GM23338 (cell line): ENCODE measurements around the gene LIPA. TPM values are rescaled to one million over a fixed set of nuclear protein-coding genes. Genes with fewer than 3 reads are reported as not detected.

Experiments
- ATAC-seq: fragments of 200-7000 bp; cut with Tn5 transposase; 3 replicates; pipeline ENCODE4 v1.9.1; 2020
- DNase-seq: peaks from one replicate; pipeline ENCODE4 v3.0.0-alpha.2; 2015; ENCODE audit warnings: low spot score
- H2AFZ ChIP-seq: fragments of 200-600 bp; sonication (generic); 2 replicates; pipeline ENCODE4 v1.8.0; 2016; ENCODE audit warnings: antibody characterized with exemption, mild to moderate bottlenecking, moderate library complexity
- H3F3A ChIP-seq: fragments of 200-600 bp; sonication (generic); replicated peaks from 2 replicates; pipeline ENCODE4 v1.8.0; 2017; ENCODE audit warnings: antibody characterized with exemption, mixed run types, low read depth
- H3K27ac ChIP-seq: fragments of 200-600 bp; sonication (generic); 2 replicates; pipeline ENCODE4 v1.6.1; 2016; ENCODE audit warnings: low read depth
- H3K27me3 ChIP-seq: fragments of 200-600 bp; sonication (generic); 2 replicates; pipeline ENCODE4 v1.8.0; 2016; ENCODE audit warnings: mild to moderate bottlenecking, mixed run types, moderate library complexity; ENCODE audit not compliant: insufficient read depth
- H3K36me3 ChIP-seq: fragments of 200-600 bp; sonication (generic); 2 replicates; pipeline ENCODE4 v1.8.0; 2016; ENCODE audit warnings: mild to moderate bottlenecking; ENCODE audit not compliant: insufficient read depth
- H3K4me1 ChIP-seq: fragments of 200-600 bp; sonication (generic); 2 replicates; pipeline ENCODE4 v1.8.0; 2016; ENCODE audit warnings: mild to moderate bottlenecking, moderate library complexity; ENCODE audit not compliant: insufficient read depth
- H3K4me2 ChIP-seq: fragments of 200-600 bp; sonication (generic); 2 replicates; pipeline ENCODE4 v1.7.1; 2017; ENCODE audit warnings: mixed run types
- H3K4me3 ChIP-seq: fragments of 200-600 bp; sonication (generic); 2 replicates; pipeline ENCODE4 v1.6.1; 2016; ENCODE audit warnings: mixed run types
- H3K79me2 ChIP-seq: fragments of 200-600 bp; sonication (generic); replicated peaks from 2 replicates; pipeline ENCODE4 v1.8.0; 2017; ENCODE audit warnings: mild to moderate bottlenecking; ENCODE audit not compliant: insufficient read depth
- H3K9me2 ChIP-seq: fragments of 200-600 bp; sonication (generic); 2 replicates; pipeline ENCODE4 v1.8.0; 2017; ENCODE audit not compliant: insufficient read depth
- H4K20me1 ChIP-seq: fragments of 200-600 bp; sonication (generic); replicated peaks from 2 replicates; pipeline ENCODE4 v1.8.0; 2017; ENCODE audit warnings: mild to moderate bottlenecking; ENCODE audit not compliant: insufficient read depth
- H3K27ac Mint-ChIP-seq: 2 replicates; pipeline ENCODE4 v1.8.0; 2020; ENCODE audit warnings: inconsistent platforms, mild to moderate bottlenecking, moderate library complexity, mixed read lengths
- H3K27me3 Mint-ChIP-seq: 3 replicates; pipeline ENCODE4 v1.8.0; 2022; ENCODE audit warnings: low read depth, mild to moderate bottlenecking, moderate library complexity, mixed read lengths, inconsistent platforms; ENCODE audit not compliant: insufficient read depth, poor library complexity
- H3K36me3 Mint-ChIP-seq: 3 replicates; pipeline ENCODE4 v1.8.0; 2021; ENCODE audit warnings: low read depth, mild to moderate bottlenecking, inconsistent platforms, moderate library complexity, mixed read lengths
- H3K4me1 Mint-ChIP-seq: 3 replicates; pipeline ENCODE4 v1.8.0; 2020; ENCODE audit warnings: mild to moderate bottlenecking, inconsistent platforms, mixed read lengths
- H3K4me3 Mint-ChIP-seq: 3 replicates; pipeline ENCODE4 v1.8.0; 2021; ENCODE audit warnings: moderate library complexity, mild to moderate bottlenecking, inconsistent platforms, mixed read lengths
- H3K9me3 Mint-ChIP-seq: 3 replicates; pipeline ENCODE4 v1.8.0; 2020; ENCODE audit warnings: moderate library complexity, mild to moderate bottlenecking, inconsistent platforms, mixed read lengths
- EZH2phosphoT487 ChIP-seq: fragments of 200-600 bp; sonication (generic); IDR thresholded peaks from one replicate; pipeline ENCODE4 v1.8.1; 2018; ENCODE audit warnings: antibody characterized with exemption; ENCODE audit not compliant: unreplicated experiment
- JUNB ChIP-seq: IDR thresholded peaks from one replicate; pipeline ENCODE4 v1.6.1; 2016; ENCODE audit warnings: antibody characterized with exemption; ENCODE audit not compliant: unreplicated experiment
- POLR2AphosphoS5 ChIP-seq: IDR thresholded peaks from 2 replicates; pipeline ENCODE4 v1.6.1; 2016; ENCODE audit warnings: antibody characterized with exemption, low read depth
- REST ChIP-seq: IDR thresholded peaks from one replicate; pipeline ENCODE4 v1.6.1; 2018; ENCODE audit warnings: antibody characterized with exemption; ENCODE audit not compliant: unreplicated experiment
- ZNF114 ChIP-seq: fragments of 250-450 bp; sonication (Bioruptor Pico); IDR thresholded peaks from 2 replicates; pipeline ENCODE4 v1.5.0; 2020; ENCODE audit warnings: mild to moderate bottlenecking, moderate library complexity
- ZNF331 ChIP-seq: fragments of 250-450 bp; sonication (Bioruptor Pico); IDR thresholded peaks from 2 replicates; pipeline ENCODE4 v1.5.0; 2020; ENCODE audit warnings: low read depth, mild to moderate bottlenecking, moderate library complexity
- polyA plus RNA-seq: library from polyadenylated mRNA; unstranded; fragments of >200 nt; fragmentation: Nextera tagmentation; extraction: Ambion mirVana; gene quantifications from 2 replicates; pipeline ENCODE4 v1.2.1, GENCODE V29; 2016
- total RNA-seq: library from RNA; depleted of rRNA; stranded (reverse); fragments of >200 nt; shearing (Covaris generic); gene quantifications from 2 replicates; pipeline ENCODE4 v1.2.3, GENCODE V29; 2014
- TF ChIP-seq, protein P1 (sequence below): fragments of 250-450 bp; sonication (Bioruptor Pico); IDR thresholded peaks from 2 replicates; pipeline ENCODE4 v1.5.0; 2020; ENCODE audit warnings: mild to moderate bottlenecking, moderate library complexity

The LIPA gene
- total and polyA plus RNA-seq, 2 experiments from 2014 or later, result 37.8 to 86.3 TPM

DNA sequence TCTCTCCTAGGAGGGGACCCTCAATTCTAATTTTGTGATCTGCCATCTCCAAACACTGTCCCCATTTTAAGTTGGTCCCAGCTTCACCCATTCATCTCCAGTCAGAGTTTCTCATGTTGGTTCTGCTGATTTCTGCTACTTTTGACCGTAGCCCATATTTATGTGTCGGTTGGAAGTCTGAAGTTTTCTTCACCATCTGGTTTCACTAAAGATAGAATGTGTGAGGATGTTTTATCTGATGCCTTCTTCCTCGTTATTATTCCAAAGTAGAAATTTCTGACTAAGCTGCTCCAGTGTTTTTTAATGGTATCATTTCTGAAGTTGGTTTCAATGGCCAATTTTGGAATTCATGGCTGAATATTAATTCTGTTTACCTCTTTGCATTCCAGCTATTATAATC lies 28.9 kb upstream of the LIPA start:
- DNase-seq (no peak), ATAC-seq (no peak)
- H3K9me2 ChIP-seq, result no peaks in the 10 kb centered on the region; the same call in 1 of the 2 replicates
- no peaks in the 10 kb centered on the region for H3F3A ChIP-seq
- no peak for TF ChIP-seq POLR2AphosphoS5
- no peak for TF ChIP-seq EZH2phosphoT487
- TF ChIP-seq, protein P1, sequence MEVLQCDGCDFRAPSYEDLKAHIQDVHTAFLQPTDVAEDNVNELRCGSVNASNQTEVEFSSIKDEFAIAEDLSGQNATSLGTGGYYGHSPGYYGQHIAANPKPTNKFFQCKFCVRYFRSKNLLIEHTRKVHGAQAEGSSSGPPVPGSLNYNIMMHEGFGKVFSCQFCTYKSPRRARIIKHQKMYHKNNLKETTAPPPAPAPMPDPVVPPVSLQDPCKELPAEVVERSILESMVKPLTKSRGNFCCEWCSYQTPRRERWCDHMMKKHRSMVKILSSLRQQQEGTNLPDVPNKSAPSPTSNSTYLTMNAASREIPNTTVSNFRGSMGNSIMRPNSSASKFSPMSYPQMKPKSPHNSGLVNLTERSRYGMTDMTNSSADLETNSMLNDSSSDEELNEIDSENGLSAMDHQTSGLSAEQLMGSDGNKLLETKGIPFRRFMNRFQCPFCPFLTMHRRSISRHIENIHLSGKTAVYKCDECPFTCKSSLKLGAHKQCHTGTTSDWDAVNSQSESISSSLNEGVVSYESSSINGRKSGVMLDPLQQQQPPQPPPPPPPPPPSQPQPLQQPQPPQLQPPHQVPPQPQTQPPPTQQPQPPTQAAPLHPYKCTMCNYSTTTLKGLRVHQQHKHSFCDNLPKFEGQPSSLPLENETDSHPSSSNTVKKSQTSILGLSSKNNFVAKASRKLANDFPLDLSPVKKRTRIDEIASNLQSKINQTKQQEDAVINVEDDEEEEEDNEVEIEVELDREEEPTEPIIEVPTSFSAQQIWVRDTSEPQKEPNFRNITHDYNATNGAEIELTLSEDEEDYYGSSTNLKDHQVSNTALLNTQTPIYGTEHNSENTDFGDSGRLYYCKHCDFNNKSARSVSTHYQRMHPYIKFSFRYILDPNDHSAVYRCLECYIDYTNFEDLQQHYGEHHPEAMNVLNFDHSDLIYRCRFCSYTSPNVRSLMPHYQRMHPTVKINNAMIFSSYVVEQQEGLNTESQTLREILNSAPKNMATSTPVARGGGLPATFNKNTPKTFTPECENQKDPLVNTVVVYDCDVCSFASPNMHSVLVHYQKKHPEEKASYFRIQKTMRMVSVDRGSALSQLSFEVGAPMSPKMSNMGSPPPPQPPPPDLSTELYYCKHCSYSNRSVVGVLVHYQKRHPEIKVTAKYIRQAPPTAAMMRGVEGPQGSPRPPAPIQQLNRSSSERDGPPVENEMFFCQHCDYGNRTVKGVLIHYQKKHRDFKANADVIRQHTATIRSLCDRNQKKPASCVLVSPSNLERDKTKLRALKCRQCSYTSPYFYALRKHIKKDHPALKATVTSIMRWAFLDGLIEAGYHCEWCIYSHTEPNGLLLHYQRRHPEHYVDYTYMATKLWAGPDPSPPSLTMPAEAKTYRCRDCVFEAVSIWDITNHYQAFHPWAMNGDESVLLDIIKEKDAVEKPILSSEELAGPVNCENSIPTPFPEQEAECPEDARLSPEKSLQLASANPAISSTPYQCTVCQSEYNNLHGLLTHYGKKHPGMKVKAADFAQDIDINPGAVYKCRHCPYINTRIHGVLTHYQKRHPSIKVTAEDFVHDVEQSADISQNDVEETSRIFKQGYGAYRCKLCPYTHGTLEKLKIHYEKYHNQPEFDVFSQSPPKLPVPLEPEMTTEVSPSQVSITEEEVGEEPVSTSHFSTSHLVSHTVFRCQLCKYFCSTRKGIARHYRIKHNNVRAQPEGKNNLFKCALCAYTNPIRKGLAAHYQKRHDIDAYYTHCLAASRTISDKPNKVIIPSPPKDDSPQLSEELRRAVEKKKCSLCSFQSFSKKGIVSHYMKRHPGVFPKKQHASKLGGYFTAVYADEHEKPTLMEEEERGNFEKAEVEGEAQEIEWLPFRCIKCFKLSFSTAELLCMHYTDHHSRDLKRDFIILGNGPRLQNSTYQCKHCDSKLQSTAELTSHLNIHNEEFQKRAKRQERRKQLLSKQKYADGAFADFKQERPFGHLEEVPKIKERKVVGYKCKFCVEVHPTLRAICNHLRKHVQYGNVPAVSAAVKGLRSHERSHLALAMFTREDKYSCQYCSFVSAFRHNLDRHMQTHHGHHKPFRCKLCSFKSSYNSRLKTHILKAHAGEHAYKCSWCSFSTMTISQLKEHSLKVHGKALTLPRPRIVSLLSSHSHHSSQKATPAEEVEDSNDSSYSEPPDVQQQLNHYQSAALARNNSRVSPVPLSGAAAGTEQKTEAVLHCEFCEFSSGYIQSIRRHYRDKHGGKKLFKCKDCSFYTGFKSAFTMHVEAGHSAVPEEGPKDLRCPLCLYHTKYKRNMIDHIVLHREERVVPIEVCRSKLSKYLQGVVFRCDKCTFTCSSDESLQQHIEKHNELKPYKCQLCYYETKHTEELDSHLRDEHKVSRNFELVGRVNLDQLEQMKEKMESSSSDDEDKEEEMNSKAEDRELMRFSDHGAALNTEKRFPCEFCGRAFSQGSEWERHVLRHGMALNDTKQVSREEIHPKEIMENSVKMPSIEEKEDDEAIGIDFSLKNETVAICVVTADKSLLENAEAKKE (CRISPR knock-in tag), result no peak
- TF ChIP-seq ZNF114 (CRISPR knock-in tag), result no peak
- TF ChIP-seq REST, result no peak
- TF ChIP-seq JUNB, result no peak
- no peak for TF ChIP-seq ZNF331
- peaks cover 24% of the 10 kb centered on the region for H3K4me1 Mint-ChIP-seq
- H2AFZ ChIP-seq, result no peak overlapping the region
- H3K27me3 Mint-ChIP-seq, result no peaks in the 10 kb centered on the region
- no peaks in the 10 kb centered on the region for H4K20me1 ChIP-seq
- no peak overlapping the region for H3K27ac Mint-ChIP-seq
- H3K79me2 ChIP-seq, result no peaks in the 10 kb centered on the region
- H3K4me2 ChIP-seq, result no peak overlapping the region
- no peak overlapping the region for H3K27ac ChIP-seq
- H3K36me3 Mint-ChIP-seq, result peaks cover 7% of the 10 kb centered on the region; the same call in 1 of the 3 replicates
- no peak overlapping the region for H3K4me3 Mint-ChIP-seq
- H3K27me3 ChIP-seq, result no peaks in the 10 kb centered on the region
- peaks cover 11% of the 10 kb centered on the region; the same call in 1 of the 2 replicates for H3K4me1 ChIP-seq
- H3K36me3 ChIP-seq, result no peaks in the 10 kb centered on the region
- H3K4me3 ChIP-seq, result no peak overlapping the region
- peaks cover 6% of the 10 kb centered on the region for H3K9me3 Mint-ChIP-seq
